Keratinocyte (primary cell): Measurements from ENCODE around the gene IL1RAPL1. TPM values are rescaled to one million over a fixed set of nuclear protein-coding genes. Genes with fewer than 3 reads are reported as not detected.

Source experiments
- DNase-seq: peaks from one replicate; pipeline ENCODE4 v3.0.0-alpha.2; 2011; ENCODE audit warnings: low read depth, missing footprints, low spot score
- FAIRE-seq: peaks from 2 replicates; lab custom pipeline; 2011; peaks lifted over from hg19 to GRCh38; lab: Jason Lieb, UNC
- H2AFZ ChIP-seq: 2 replicates; pipeline ENCODE4 v1.6.0; 2012; ENCODE audit warnings: low read length, control low read depth, inconsistent platforms; ENCODE audit not compliant: control insufficient read depth
- H3K27ac ChIP-seq: 2 replicates; pipeline ENCODE4 v1.5.1; 2011; ENCODE audit warnings: low read length; ENCODE audit not compliant: control insufficient read depth, insufficient read depth
- H3K27me3 ChIP-seq: 3 replicates; pipeline ENCODE4 v1.6.0; 2011; ENCODE audit warnings: low read length; ENCODE audit not compliant: control insufficient read depth, insufficient read depth; ENCODE audit errors: extremely low read depth
- H3K36me3 ChIP-seq, 2 experiments: 2 replicates in 1 of 2; 3 replicates in 1 of 2; pipeline ENCODE4 v1.5.1; 2011; ENCODE audit warnings: low read length in 2 of 2, mild to moderate bottlenecking in 1 of 2; ENCODE audit not compliant: control insufficient read depth in 2 of 2, insufficient read depth in 2 of 2; ENCODE audit errors: extremely low read depth in 1 of 2
- H3K4me1 ChIP-seq: 3 replicates; pipeline ENCODE4 v1.5.1; 2011; ENCODE audit warnings: low read length; ENCODE audit not compliant: control insufficient read depth, insufficient read depth; ENCODE audit errors: extremely low read depth
- H3K4me2 ChIP-seq: 3 replicates; pipeline ENCODE4 v1.6.0; 2011; ENCODE audit warnings: low read depth, low read length; ENCODE audit not compliant: control insufficient read depth, insufficient read depth; ENCODE audit errors: extremely low read depth
- H3K4me3 ChIP-seq, 3 experiments: fragments of 200-600 bp in 1 of 3; sonication (generic) in 1 of 3; 2 replicates in 2 of 3; 3 replicates in 1 of 3; pipeline ENCODE4 v1.5.1; 2011 to 2016; ENCODE audit warnings: low read length in 3 of 3, mild to moderate bottlenecking in 3 of 3, control low read depth in 2 of 3, inconsistent platforms in 1 of 3, low read depth in 1 of 3, mixed read lengths in 1 of 3, mixed run types in 1 of 3, moderate library complexity in 1 of 3; ENCODE audit not compliant: control insufficient read depth in 2 of 3, insufficient read depth in 2 of 3; ENCODE audit errors: extremely low read depth in 1 of 3
- H3K79me2 ChIP-seq: 2 replicates; pipeline ENCODE4 v1.6.0; 2012; ENCODE audit warnings: low read length; ENCODE audit not compliant: control insufficient read depth, insufficient read depth
- H3K9ac ChIP-seq: 3 replicates; pipeline ENCODE4 v1.6.0; 2011; ENCODE audit warnings: low read length; ENCODE audit not compliant: control insufficient read depth, insufficient read depth; ENCODE audit errors: extremely low read depth
- H3K9me1 ChIP-seq: 3 replicates; pipeline ENCODE4 v1.6.0; 2011; ENCODE audit warnings: low read length; ENCODE audit not compliant: control insufficient read depth, insufficient read depth; ENCODE audit errors: extremely low read depth
- H3K9me3 ChIP-seq: 2 replicates; pipeline ENCODE4 v1.5.1; 2012; ENCODE audit warnings: low read depth, low read length; ENCODE audit not compliant: control insufficient read depth
- H4K20me1 ChIP-seq: 3 replicates; pipeline ENCODE4 v1.6.0; 2011; ENCODE audit warnings: low read length; ENCODE audit not compliant: control insufficient read depth, insufficient read depth; ENCODE audit errors: extremely low read depth
- EZH2 ChIP-seq: IDR thresholded peaks from one replicate; pipeline ENCODE4 v1.6.1; 2012; ENCODE audit warnings: inconsistent platforms, mild to moderate bottlenecking, low read length, moderate library complexity
- dilution Hi-C: fragments of 300-500 bp; cut with MboI; formaldehyde crosslinking; loops from one replicate; pipeline ENCODE4 v1.7.0; 2020; ENCODE audit warnings: low sequenced_read_pairs; ENCODE audit not compliant: extremely low pct_ligation_motif_present
- polyA plus RNA-seq, 5 experiments: library from polyadenylated mRNA; depleted of rRNA in 3 of 5; stranded (reverse) in 3 of 5; stranded (forward) in 1 of 5; unstranded in 1 of 5; fragments of >200 nt; gene quantifications; 1 replicate in 1 of 5; 2 replicates in 3 of 5; 3 replicates in 1 of 5; pipeline versions ENCODE4 v1.2.1 to v1.2.3, GENCODE V29; 2011 to 2012; ENCODE audit warnings: missing spikeins in 2 of 5, low read depth in 1 of 5, low replicate concordance in 1 of 5
- TF ChIP-seq, protein P1 (sequence below), 3 experiments: IDR thresholded peaks in 1 of 3; conservative IDR thresholded peaks in 1 of 3; optimal IDR thresholded peaks in 1 of 3; 2 replicates in 2 of 3; 3 replicates in 1 of 3; pipeline versions ENCODE3 to v1.5.1; 2011; ENCODE audit warnings: low read length in 3 of 3, mild to moderate bottlenecking in 3 of 3, moderate library complexity in 2 of 3, control low read depth in 1 of 3, inconsistent platforms in 1 of 3; ENCODE audit not compliant: insufficient read depth in 2 of 3; ENCODE audit errors: extremely low read depth in 1 of 3

IL1RAPL1 gene
- polyA plus RNA-seq, 1 donor (not counting 4 experiments of a cell fraction or from before 2014, with no cell fraction given) = 2.8 TPM

DNA sequence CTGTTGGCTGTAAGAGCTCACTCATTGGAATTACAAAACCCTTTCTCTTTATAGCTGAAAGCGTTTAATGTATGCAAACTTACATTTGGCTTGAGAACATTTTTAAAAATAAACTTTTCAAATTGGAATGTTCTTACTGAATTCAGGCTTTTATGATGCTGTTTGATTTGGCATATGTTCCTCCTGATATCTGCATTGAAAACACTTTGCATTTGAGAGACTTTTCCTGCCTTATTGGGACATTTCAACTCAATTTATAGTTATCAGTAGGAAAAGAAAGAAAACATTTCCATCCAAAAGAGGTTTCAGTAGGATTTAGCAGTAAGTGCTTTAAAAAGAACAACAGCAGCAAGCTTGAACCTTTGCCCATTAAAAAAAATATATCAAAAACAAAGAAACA, 520.0 kb downstream of the IL1RAPL1 start:
- no peaks in the 10 kb centered on the region for H3K9me1 ChIP-seq
- no peak overlapping the region for H3K9ac ChIP-seq
- no peaks in the 10 kb centered on the region for H3K27me3 ChIP-seq
- H2AFZ ChIP-seq = no peak overlapping the region
- H3K4me2 ChIP-seq = no peak overlapping the region
- no peaks in the 10 kb centered on the region for H3K36me3 ChIP-seq
- dilution Hi-C loops = no loop called here
- FAIRE-seq = no peak
- no peak overlapping the region for H3K27ac ChIP-seq
- no peak overlapping the region for H3K4me3 ChIP-seq
- no peaks in the 10 kb centered on the region for H3K9me3 ChIP-seq
- DNase-seq = no peak
- H4K20me1 ChIP-seq = no peaks in the 10 kb centered on the region
- H3K79me2 ChIP-seq = no peaks in the 10 kb centered on the region
- H3K4me1 ChIP-seq = no peaks in the 10 kb centered on the region
- no peak for TF ChIP-seq EZH2
- TF ChIP-seq, protein P1, sequence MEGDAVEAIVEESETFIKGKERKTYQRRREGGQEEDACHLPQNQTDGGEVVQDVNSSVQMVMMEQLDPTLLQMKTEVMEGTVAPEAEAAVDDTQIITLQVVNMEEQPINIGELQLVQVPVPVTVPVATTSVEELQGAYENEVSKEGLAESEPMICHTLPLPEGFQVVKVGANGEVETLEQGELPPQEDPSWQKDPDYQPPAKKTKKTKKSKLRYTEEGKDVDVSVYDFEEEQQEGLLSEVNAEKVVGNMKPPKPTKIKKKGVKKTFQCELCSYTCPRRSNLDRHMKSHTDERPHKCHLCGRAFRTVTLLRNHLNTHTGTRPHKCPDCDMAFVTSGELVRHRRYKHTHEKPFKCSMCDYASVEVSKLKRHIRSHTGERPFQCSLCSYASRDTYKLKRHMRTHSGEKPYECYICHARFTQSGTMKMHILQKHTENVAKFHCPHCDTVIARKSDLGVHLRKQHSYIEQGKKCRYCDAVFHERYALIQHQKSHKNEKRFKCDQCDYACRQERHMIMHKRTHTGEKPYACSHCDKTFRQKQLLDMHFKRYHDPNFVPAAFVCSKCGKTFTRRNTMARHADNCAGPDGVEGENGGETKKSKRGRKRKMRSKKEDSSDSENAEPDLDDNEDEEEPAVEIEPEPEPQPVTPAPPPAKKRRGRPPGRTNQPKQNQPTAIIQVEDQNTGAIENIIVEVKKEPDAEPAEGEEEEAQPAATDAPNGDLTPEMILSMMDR (optimal IDR thresholded peaks at IDR 0.05 in 1 of 3, IDR thresholded peaks at IDR 0.05 in 1 of 3, conservative IDR thresholded peaks at IDR 0.05 in 1 of 3; ENCODE audit: extremely low read depth in 1 of 3, insufficient read depth in 2 of 3, low read length in 3 of 3) = no peak

GRCh38 chrX:29110041-29110440, 522.8 kb downstream of the IL1RAPL1 start:
- Histone ChIP-seq H3K27me3 (no peaks in the 10 kb centered on the region), H2AFZ (no peak overlapping the region), H3K4me3 (no peak overlapping the region), H3K79me2 (no peaks in the 10 kb centered on the region), H3K4me2 (no peak overlapping the region), H3K27ac (no peak overlapping the region), H3K36me3 (no peaks in the 10 kb centered on the region), H3K9ac (no peak overlapping the region), H3K4me1 (no peaks in the 10 kb centered on the region), H4K20me1 (no peaks in the 10 kb centered on the region), H3K9me3 (no peaks in the 10 kb centered on the region), H3K9me1 (no peaks in the 10 kb centered on the region)
- FAIRE-seq (no peak), DNase-seq (no peak)
- no peak for TF ChIP-seq EZH2
- TF ChIP-seq, protein P1 (optimal IDR thresholded peaks at IDR 0.05 in 1 of 3, IDR thresholded peaks at IDR 0.05 in 1 of 3, conservative IDR thresholded peaks at IDR 0.05 in 1 of 3; ENCODE audit: extremely low read depth in 1 of 3, insufficient read depth in 2 of 3, low read length in 3 of 3) = no peak
- dilution Hi-C loops = no loop called here
